A673 (cell line): ENCODE measurements around the gene SETD3.

Experiments used
- CTCF ChIP-seq: fragments of 300-800, 200-600 bp; sonication (generic); conservative IDR thresholded peaks from 2 replicates; pipeline ENCODE4 v1.5.1; 2017; ENCODE audit warnings: low read depth, mild to moderate bottlenecking, antibody characterized with exemption, low read length, moderate library complexity, mixed read lengths
- EZH2 ChIP-seq: fragments of 200-600 bp; sonication (generic); IDR thresholded peaks from 2 replicates; pipeline ENCODE4 v1.6.1; 2017; ENCODE audit warnings: borderline replicate concordance, low read depth, mild to moderate bottlenecking, mixed read lengths, antibody characterized with exemption, low read length; ENCODE audit not compliant: poor library complexity, severe bottlenecking

- no peak for TF ChIP-seq CTCF
- TF ChIP-seq EZH2: no peak
Measured at GRCh38 chr14:99511421-99512109, 30.9 kb upstream of the SETD3 start.
